Activated naive CD4-positive, alpha-beta T cell treated with anti-CD3 and anti-CD28 coated beads, Interleukin-2, amount 10 ng/mL, durations not matched to agents 5 hours and 36 hours (primary cell): ENCODE results near the gene WDR75. TPM values are rescaled to one million over a fixed set of nuclear protein-coding genes. Genes with fewer than 3 reads are reported as not detected.

Experiments used
- total RNA-seq, 2 experiments: library from RNA; stranded (reverse); gene quantifications; one replicate each; pipeline ENCODE4 v1.2.3, GENCODE V29; 2021

Gene WDR75
- total RNA-seq, result 10 to 100 TPM; 43.3 to 54.2 TPM

DNA sequence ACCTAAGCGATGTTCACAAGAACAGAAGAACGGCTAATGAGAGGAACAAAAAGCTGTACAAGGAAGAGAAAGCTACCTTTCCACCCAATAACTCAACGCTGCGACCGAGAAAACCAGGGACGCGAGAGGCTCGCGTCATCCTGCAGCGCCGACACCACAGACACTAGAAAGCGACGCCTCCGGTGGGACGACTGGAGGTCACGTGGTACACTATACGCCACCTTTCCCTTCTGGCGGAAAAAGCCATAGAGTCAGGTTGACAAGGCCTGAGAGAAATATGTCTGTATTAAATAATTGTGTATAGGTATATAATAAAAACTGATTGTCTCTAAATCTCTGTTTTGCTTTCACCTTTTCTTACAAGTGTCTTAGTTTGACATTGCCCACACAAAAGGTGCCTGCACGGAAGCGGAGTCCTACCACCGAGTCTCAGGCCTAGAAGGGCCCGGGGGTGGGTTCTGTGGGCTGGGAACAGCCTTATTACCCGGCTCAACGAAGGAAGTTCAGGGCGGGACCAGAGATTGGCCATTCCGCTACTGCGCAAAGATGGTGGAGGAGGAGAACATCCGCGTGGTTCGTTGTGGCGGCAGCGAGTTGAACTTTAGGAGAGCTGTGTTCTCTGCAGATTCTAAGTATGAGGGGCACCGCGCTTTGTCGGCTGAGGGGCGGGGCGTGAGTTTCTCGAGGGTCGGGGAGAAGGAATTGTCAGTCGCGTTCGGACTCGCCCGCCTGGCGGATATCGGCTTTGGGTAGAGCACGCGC, at the start of gene WDR75:
WDR75 (plus strand) TSS at position 528 of the 762 bp plus-strand sequence; CDS start at position 547, 19 bp downstream.

Other genes with a start within 250 kb of the WDR75 start
- 10 to 100 TPM in 1 of 2 experiments, 1 to 10 TPM in 1; 9.6 to 11.9 TPM for gene SLC40A1, start 139.3 kb downstream of the WDR75 start, total RNA-seq
- gene ASNSD1, start 220.0 kb downstream of the WDR75 start, total RNA-seq, result 10 to 100 TPM; 35.6 to 36.1 TPM
- 1 to 10 TPM; 5.9 to 6.6 TPM for gene ANKAR, start 233.2 kb downstream of the WDR75 start, total RNA-seq